NCI-H146 treated with DMSO at 0.1 percent for 48 hours (cell line): ENCODE data around the gene STKLD1.
"Not testable (repeated sequence)": the region's sequence is repeated elsewhere in the genome, so short reads cannot be mapped to it uniquely, and the experiment has no call there.

Experiments
- DNase-seq: peaks from one replicate; lab custom pipeline; 2025; ENCODE audit not compliant: unreplicated experiment; lab: John Stamatoyannopoulos, UW

The STKLD1 gene

GRCh38 chr9:133375724-133376654, at the start of gene STKLD1, which contains the start of gene SURF4:
Gene STKLD1, plus strand, starts transcription at chr9:133376366. Its CDS starts 108 bp downstream, at chr9:133376474.
Gene SURF4, minus strand, starts transcription at chr9:133376060. Its CDS starts 91 bp downstream, at chr9:133375969.
- peak; percentile 64 for DNase-seq

- not testable (repeated sequence) for DNase-seq
These were observed 49.1 kb upstream of the STKLD1 start for GRCh38 chr9:133327021-133327420.

GRCh38 chr9:133327834-133328484, 48.2 kb upstream of the STKLD1 start:
- DNase-seq, result no peak

GRCh38 chr9:133329306-133330156, 46.6 kb upstream of the STKLD1 start:
- not testable (repeated sequence) for DNase-seq

GRCh38 chr9:133331221-133331620, 44.9 kb upstream of the STKLD1 start:
- no peak for DNase-seq

- DNase-seq, result no peak
These were observed 44.4 kb upstream of the STKLD1 start for GRCh38 chr9:133331641-133332380.

- no peak for DNase-seq
These were observed 43.8 kb upstream of the STKLD1 start for GRCh38 chr9:133332381-133332730.

GRCh38 chr9:133333011-133333410, 43.2 kb upstream of the STKLD1 start:
- no peak for DNase-seq

- no peak for DNase-seq
These were observed 42.6 kb upstream of the STKLD1 start for GRCh38 chr9:133333566-133333965.

GRCh38 chr9:133334161-133334560, 42.0 kb upstream of the STKLD1 start:
- no peak for DNase-seq

- DNase-seq, result not testable (repeated sequence)
These were observed 41.3 kb upstream of the STKLD1 start for GRCh38 chr9:133334888-133335287.

GRCh38 chr9:133335924-133336811, 40.0 kb upstream of the STKLD1 start, which contains the start of gene SURF6:
Gene SURF6, minus strand, starts transcription at chr9:133336188. Its CDS starts 56 bp downstream, at chr9:133336132.
- peak; percentile 67 for DNase-seq

- DNase-seq, result no peak
These were observed 36.5 kb upstream of the STKLD1 start for GRCh38 chr9:133339641-133340040.

- DNase-seq, result no peak
These were observed 35.9 kb upstream of the STKLD1 start for GRCh38 chr9:133340256-133340655.

GRCh38 chr9:133340916-133341315, 35.2 kb upstream of the STKLD1 start:
- no peak for DNase-seq

- DNase-seq, result no peak
These were observed 34.6 kb upstream of the STKLD1 start for GRCh38 chr9:133341369-133342068.

- no peak for DNase-seq
These were observed 34.1 kb upstream of the STKLD1 start for GRCh38 chr9:133342069-133342406.

- no peak for DNase-seq
These were observed 33.6 kb upstream of the STKLD1 start for GRCh38 chr9:133342570-133342969.

GRCh38 chr9:133344071-133344470, 32.1 kb upstream of the STKLD1 start:
- DNase-seq, result no peak
